HCT116 (cell line): ENCODE measurements around the gene KRT36. TPM values are rescaled to one million over a fixed set of nuclear protein-coding genes. Genes with fewer than 3 reads are reported as not detected.

Source experiments
- ATAC-seq: fragments of 200-7000 bp; cut with Tn5 transposase; 2 replicates; pipeline ENCODE4 v1.9.1; 2020; ENCODE audit warnings: mild to moderate bottlenecking, moderate library complexity
- BruUV-seq: library from RNA; stranded (reverse); fragments of 400-500 nt; replicated peaks from 2 replicates; lab custom pipeline; 2021; lab: Mats Ljungman, UMichigan
- CTCF ChIA-PET: fragments of 300-600 bp; sonication (Branson Sonifier 250); formaldehyde crosslinking; loops from one replicate; lab custom pipeline; 2021; ENCODE audit warnings: antibody characterized with exemption; lab: Charles Lee
- POLR2A ChIA-PET: fragments of 300-600, 350-600 bp; sonication (Branson Sonifier 250); formaldehyde crosslinking; loops from one replicate; lab custom pipeline; 2021; ENCODE audit warnings: antibody characterized with exemption; lab: Charles Lee
- RAD21 ChIA-PET, 2 experiments: fragments of 300-600 bp; sonication (Branson Sonifier 250); formaldehyde crosslinking; loops; one replicate each; lab custom pipeline; 2023; ENCODE audit warnings: low total read pairs in 2 of 2; ENCODE audit not compliant: uncharacterized antibody in 2 of 2, unreplicated experiment in 2 of 2, low non-redundant PET in 1 of 2; lab: Charles Lee
- DNase-seq: peaks from one replicate; pipeline ENCODE4 v3.0.0-alpha.2; 2010; ENCODE audit warnings: low read depth, low spot score
- H2AFZ ChIP-seq: fragments of 200-600 bp; shearing (Covaris generic), sonication (generic); 2 replicates; pipeline ENCODE4 v1.6.1; 2017; ENCODE audit warnings: low read depth, mixed run types, mixed read lengths, antibody characterized with exemption, low read length; ENCODE audit not compliant: poor library complexity, severe bottlenecking
- H3K27ac ChIP-seq: 2 replicates; pipeline ENCODE4 v1.5.1; 2012; ENCODE audit warnings: low read depth, low read length
- H3K27me3 ChIP-seq: fragments of 200-600 bp; sonication (generic); 2 replicates; pipeline ENCODE4 v1.6.1; 2016; ENCODE audit warnings: mixed run types, low read length, mixed read lengths; ENCODE audit not compliant: insufficient read depth
- H3K36me3 ChIP-seq, 2 experiments: fragments of 200-500 bp in 1 of 2; fragments of 200-600 bp in 1 of 2; sonication (Bioruptor generic) in 1 of 2; sonication (generic) in 1 of 2; 2 replicates each; pipeline versions ENCODE4 v1.5.1 to v1.6.1; 2014 to 2016; ENCODE audit warnings: low read length in 2 of 2, inconsistent platforms in 1 of 2, mixed read lengths in 1 of 2, mixed run types in 1 of 2; ENCODE audit not compliant: insufficient read depth in 2 of 2, control insufficient read depth in 1 of 2
- H3K4me1 ChIP-seq, 2 experiments: fragments of 200-600 bp in 1 of 2; sonication (generic) in 1 of 2; 2 replicates each; pipeline versions ENCODE4 v1.5.1 to v1.6.1; 2012 to 2017; ENCODE audit warnings: low read length in 2 of 2, inconsistent platforms in 1 of 2, mild to moderate bottlenecking in 1 of 2, mixed read lengths in 1 of 2, mixed run types in 1 of 2, moderate library complexity in 1 of 2; ENCODE audit not compliant: insufficient read depth in 2 of 2, control insufficient read depth in 1 of 2
- H3K4me2 ChIP-seq: fragments of 200-600 bp; sonication (generic); 2 replicates; pipeline ENCODE4 v1.6.1; 2017; ENCODE audit warnings: mixed run types, low read length, mixed read lengths
- H3K4me3 ChIP-seq, 2 experiments: fragments of 200-600 bp in 1 of 2; sonication (generic) in 1 of 2; replicated peaks in 1 of 2; 2 replicates each; pipeline ENCODE4 v1.5.1; 2011 to 2016; ENCODE audit warnings: low read length in 2 of 2, control low read depth in 1 of 2, low read depth in 1 of 2, mild to moderate bottlenecking in 1 of 2, mixed read lengths in 1 of 2, mixed run types in 1 of 2
- H3K79me2 ChIP-seq: fragments of 200-600 bp; sonication (generic); 2 replicates; pipeline ENCODE4 v1.6.1; 2017; ENCODE audit warnings: mild to moderate bottlenecking, mixed run types, low read length, moderate library complexity, mixed read lengths; ENCODE audit not compliant: insufficient read depth
- H3K9ac ChIP-seq: fragments of 200-600 bp; sonication (generic); 2 replicates; pipeline ENCODE4 v1.6.1; 2016; ENCODE audit warnings: low read length, mixed read lengths
- H3K9me2 ChIP-seq: fragments of 200-600 bp; sonication (generic), shearing (Covaris generic); 2 replicates; pipeline ENCODE4 v1.6.1; 2017; ENCODE audit warnings: mixed run types, mild to moderate bottlenecking, moderate library complexity; ENCODE audit not compliant: insufficient read depth
- H3K9me3 ChIP-seq, 2 experiments: fragments of 200-500 bp in 1 of 2; fragments of 200-600 bp in 1 of 2; sonication (Bioruptor generic) in 1 of 2; sonication (generic) in 1 of 2; 2 replicates each; pipeline ENCODE4 v1.6.1; 2014 to 2017; ENCODE audit warnings: low read length in 2 of 2, mixed read lengths in 2 of 2, inconsistent platforms in 1 of 2, low read depth in 1 of 2, mild to moderate bottlenecking in 1 of 2, mixed run types in 1 of 2, moderate library complexity in 1 of 2; ENCODE audit not compliant: control insufficient read depth in 1 of 2, insufficient read depth in 1 of 2
- H4K20me1 ChIP-seq: fragments of 200-600 bp; sonication (generic), shearing (Covaris generic); 2 replicates; pipeline ENCODE4 v1.6.1; 2017; ENCODE audit warnings: mixed run types, mild to moderate bottlenecking, moderate library complexity; ENCODE audit not compliant: insufficient read depth
- POLR2A ChIP-seq: IDR thresholded peaks from 2 replicates; pipeline ENCODE4 v1.7.0; 2011; ENCODE audit warnings: borderline replicate concordance; ENCODE audit not compliant: insufficient read depth, insufficient read length; ENCODE audit errors: extremely low read depth
- YY1 ChIP-seq: IDR thresholded peaks from 2 replicates; pipeline ENCODE4 v1.6.1; 2011; ENCODE audit warnings: low read length, low read depth, moderate library complexity, mild to moderate bottlenecking; ENCODE audit not compliant: insufficient replicate concordance; ENCODE audit errors: extremely low read depth
- ZNF274 ChIP-seq: fragments of 200-500 bp; sonication (Bioruptor generic); IDR thresholded peaks from 2 replicates; pipeline ENCODE4 v1.6.1; 2014; ENCODE audit warnings: mild to moderate bottlenecking, low read depth, low read length, inconsistent platforms
- intact Hi-C: fragments of 100-400 bp; cut with micrococcal nuclease; formaldehyde crosslinking; loops from 2 replicates; pipeline ENCODE4 v1.10.0; 2022
- total RNA-seq: library from RNA; stranded (reverse); gene quantifications from one replicate; pipeline ENCODE4 v1.2.1, GENCODE V29; 2021; ENCODE audit not compliant: unreplicated experiment
- TF ChIP-seq, protein P1 (sequence below): IDR thresholded peaks from 2 replicates; pipeline ENCODE4 v1.6.1; 2012

The KRT36 gene
- total RNA-seq, 1 experiment from 2014 or later, result not detected

DNA sequence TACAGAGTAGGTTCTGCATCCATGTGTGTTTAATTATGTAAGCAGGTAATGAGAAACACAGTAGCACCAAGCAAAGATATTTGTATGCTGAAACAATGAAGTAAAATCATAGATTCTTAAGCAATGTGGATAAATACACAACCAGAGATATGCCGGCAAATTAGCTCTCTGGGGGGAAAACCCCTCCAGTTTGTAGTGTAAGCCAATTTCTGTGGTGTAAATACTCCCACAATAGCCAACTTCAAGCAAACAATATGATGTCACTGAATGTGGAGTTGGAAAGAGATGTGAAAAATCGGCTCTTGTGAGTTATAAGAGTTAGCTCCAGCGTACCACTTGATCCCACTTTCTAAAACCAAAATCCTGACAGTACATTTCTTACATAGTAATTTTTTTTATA, 45.1 kb downstream of the KRT36 start:
- H3K36me3 ChIP-seq, result no peaks in the 10 kb centered on the region
- DNase-seq (no peak), ATAC-seq (no peak)
- H2AFZ ChIP-seq, result no peak overlapping the region
- intact Hi-C loops, result no loop called here
- ChIA-PET POLR2A (no interaction called here), CTCF (no interaction called here), RAD21 (no interaction called here)
- no peaks in the 10 kb centered on the region for H4K20me1 ChIP-seq
- TF ChIP-seq, protein P1, sequence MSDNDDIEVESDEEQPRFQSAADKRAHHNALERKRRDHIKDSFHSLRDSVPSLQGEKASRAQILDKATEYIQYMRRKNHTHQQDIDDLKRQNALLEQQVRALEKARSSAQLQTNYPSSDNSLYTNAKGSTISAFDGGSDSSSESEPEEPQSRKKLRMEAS, result no peak
- no peaks in the 10 kb centered on the region for H3K9me2 ChIP-seq
- H3K9me3 ChIP-seq, result no peaks in the 10 kb centered on the region
- no TSS peak for BruUV-seq
- H3K4me3 ChIP-seq, result no peak overlapping the region
- H3K27me3 ChIP-seq, result no peaks in the 10 kb centered on the region
- no peaks in the 10 kb centered on the region for H3K79me2 ChIP-seq
- H3K4me1 ChIP-seq, result peaks cover 0 to 7% of the 10 kb centered on the region in 2 experiments; a peak in 1 of 4 replicates
- H3K27ac ChIP-seq, result no peak overlapping the region
- H3K4me2 ChIP-seq, result no peak overlapping the region
- H3K9ac ChIP-seq, result no peak overlapping the region

DNA sequence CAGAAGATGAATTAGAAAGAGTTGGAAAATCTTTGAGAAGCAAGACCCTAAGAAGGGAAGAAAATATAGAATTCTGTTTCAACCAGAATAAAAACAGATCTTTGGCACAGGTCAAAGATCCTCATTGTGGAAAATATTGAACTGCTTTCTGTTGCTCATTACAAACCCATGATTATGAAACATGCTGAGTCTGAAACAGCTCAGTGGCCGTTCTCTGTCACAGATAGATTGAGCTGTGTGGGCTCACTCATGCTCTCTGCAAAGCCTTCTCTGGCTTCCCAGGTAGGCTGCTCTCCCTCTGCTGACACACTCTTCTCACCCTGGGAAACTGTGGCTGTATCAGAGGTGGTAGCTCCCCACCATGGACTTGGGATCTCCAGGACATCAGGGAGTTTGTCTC, 45.5 kb downstream of the KRT36 start:
- no peak overlapping the region for H2AFZ ChIP-seq
- ChIA-PET POLR2A (no interaction called here), RAD21 (no interaction called here), CTCF (no interaction called here)
- no TSS peak for BruUV-seq
- H3K27me3 ChIP-seq, result no peaks in the 10 kb centered on the region
- H3K9me3 ChIP-seq, result no peaks in the 10 kb centered on the region
- intact Hi-C loops, result no loop called here
- no peaks in the 10 kb centered on the region for H3K9me2 ChIP-seq
- ATAC-seq (no peak), DNase-seq (no peak)
- H4K20me1 ChIP-seq, result no peaks in the 10 kb centered on the region
- H3K4me3 ChIP-seq, result no peak overlapping the region
- no peaks in the 10 kb centered on the region for H3K79me2 ChIP-seq
- no peaks in the 10 kb centered on the region for H3K36me3 ChIP-seq
- no peak overlapping the region for H3K9ac ChIP-seq
- H3K27ac ChIP-seq, result no peak overlapping the region
- H3K4me1 ChIP-seq, result peaks cover 0 to 7% of the 10 kb centered on the region in 2 experiments; a peak in 1 of 4 replicates
- no peak overlapping the region for H3K4me2 ChIP-seq
- TF ChIP-seq ZNF274 (no peak), POLR2A (no peak), YY1 (no peak)
